ENCODE measurements around the gene HAVCR2.
A peak's percentile ranks its signal among the peaks of the same experiment; 100 is the strongest.

DNA sequence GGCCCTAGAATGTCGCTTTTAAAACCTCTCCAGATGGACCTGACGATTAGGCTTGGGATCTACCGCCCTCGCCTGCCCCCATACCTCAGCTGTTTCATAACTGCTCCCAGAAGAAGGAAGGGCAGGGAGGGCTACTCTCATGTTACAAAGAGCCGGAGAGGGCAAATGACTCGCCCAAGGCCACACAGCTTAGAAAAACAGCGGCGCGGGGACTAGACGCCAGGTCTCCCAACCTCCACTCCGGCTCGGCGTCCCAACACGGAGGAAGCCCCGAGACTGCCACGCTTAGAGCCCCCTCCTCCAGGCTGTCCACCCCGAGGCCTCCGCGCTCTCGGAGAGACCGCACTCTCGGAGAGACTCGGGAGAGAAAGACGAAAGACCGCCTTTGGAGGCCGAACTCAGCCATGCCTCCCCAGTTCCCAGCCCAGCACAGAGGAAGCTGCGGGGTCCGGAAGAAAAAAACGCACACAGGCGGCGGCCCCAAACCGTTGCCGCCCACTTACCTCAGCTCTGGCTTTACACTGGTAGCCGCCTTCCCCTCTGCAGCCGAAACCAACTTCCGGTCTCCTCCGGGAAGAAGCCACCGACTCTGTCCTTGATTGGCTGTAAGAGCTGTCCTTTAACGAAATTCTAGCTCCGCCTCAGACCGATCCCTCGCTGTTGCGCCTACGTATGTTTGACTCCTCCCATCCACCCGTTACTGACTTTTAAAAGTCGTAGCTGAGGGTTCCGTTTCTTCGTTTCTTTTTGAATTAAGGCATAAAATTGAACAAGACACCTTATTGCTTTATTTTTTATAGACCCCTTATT lies 33.7 kb upstream of the HAVCR2 start, which contains the start of gene MED7:
- TF ChIP-seq POLR2A (IDR thresholded peaks at IDR 0.05), result peak; percentile 74
- TF ChIP-seq, protein P1, sequence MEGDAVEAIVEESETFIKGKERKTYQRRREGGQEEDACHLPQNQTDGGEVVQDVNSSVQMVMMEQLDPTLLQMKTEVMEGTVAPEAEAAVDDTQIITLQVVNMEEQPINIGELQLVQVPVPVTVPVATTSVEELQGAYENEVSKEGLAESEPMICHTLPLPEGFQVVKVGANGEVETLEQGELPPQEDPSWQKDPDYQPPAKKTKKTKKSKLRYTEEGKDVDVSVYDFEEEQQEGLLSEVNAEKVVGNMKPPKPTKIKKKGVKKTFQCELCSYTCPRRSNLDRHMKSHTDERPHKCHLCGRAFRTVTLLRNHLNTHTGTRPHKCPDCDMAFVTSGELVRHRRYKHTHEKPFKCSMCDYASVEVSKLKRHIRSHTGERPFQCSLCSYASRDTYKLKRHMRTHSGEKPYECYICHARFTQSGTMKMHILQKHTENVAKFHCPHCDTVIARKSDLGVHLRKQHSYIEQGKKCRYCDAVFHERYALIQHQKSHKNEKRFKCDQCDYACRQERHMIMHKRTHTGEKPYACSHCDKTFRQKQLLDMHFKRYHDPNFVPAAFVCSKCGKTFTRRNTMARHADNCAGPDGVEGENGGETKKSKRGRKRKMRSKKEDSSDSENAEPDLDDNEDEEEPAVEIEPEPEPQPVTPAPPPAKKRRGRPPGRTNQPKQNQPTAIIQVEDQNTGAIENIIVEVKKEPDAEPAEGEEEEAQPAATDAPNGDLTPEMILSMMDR (IDR thresholded peaks at IDR 0.05), result no peak

All from prostate gland (tissue), 2 donors.